NCI-H2029 treated with DMSO at 0.1 percent for 48 hours (cell line): ENCODE results near the gene SLC25A19.
"Not testable (repeated sequence)": the region's sequence is repeated elsewhere in the genome, so short reads cannot be mapped to it uniquely, and the experiment has no call there.

ENCODE experiments used
- DNase-seq: peaks from one replicate; lab custom pipeline; 2025; lab: John Stamatoyannopoulos, UW

SLC25A19 gene

GRCh38 chr17:75301502-75302206 is 12.4 kb upstream of the SLC25A19 start:
- no peak for DNase-seq

- DNase-seq, result no peak
These were observed 11.8 kb upstream of the SLC25A19 start for GRCh38 chr17:75301049-75301448.

- no peak for DNase-seq
These were observed 11.0 kb upstream of the SLC25A19 start for GRCh38 chr17:75300280-75300679.

GRCh38 chr17:75295201-75296158 is 6.2 kb upstream of the SLC25A19 start:
- no peak for DNase-seq

GRCh38 chr17:75292810-75293448 is 3.7 kb upstream of the SLC25A19 start:
- not testable (repeated sequence) for DNase-seq

GRCh38 chr17:75289832-75290337 is 652 bp upstream of the SLC25A19 start:
- DNase-seq, result no peak

GRCh38 chr17:75288770-75289114 is 491 bp downstream of the SLC25A19 start:
- no peak for DNase-seq

GRCh38 chr17:75288359-75288758 is 874 bp downstream of the SLC25A19 start:
- no peak for DNase-seq

- DNase-seq, result no peak
These were observed 2.0 kb downstream of the SLC25A19 start for GRCh38 chr17:75287221-75287620.

- no peak for DNase-seq
These were observed 4.1 kb downstream of the SLC25A19 start for GRCh38 chr17:75285123-75285522.

GRCh38 chr17:75280189-75280588 is 9.0 kb downstream of the SLC25A19 start:
- not testable (repeated sequence) for DNase-seq

- no peak for DNase-seq
These were observed 11.6 kb downstream of the SLC25A19 start for GRCh38 chr17:75277664-75278071.

GRCh38 chr17:75273977-75274708 is 15.1 kb downstream of the SLC25A19 start:
- DNase-seq, result no peak

- no peak for DNase-seq
These were observed 16.4 kb downstream of the SLC25A19 start for GRCh38 chr17:75272848-75273184.

GRCh38 chr17:75271955-75272847 is 17.0 kb downstream of the SLC25A19 start:
- no peak for DNase-seq

- no peak for DNase-seq
These were observed 17.8 kb downstream of the SLC25A19 start for GRCh38 chr17:75271233-75271954.

- DNase-seq, result no peak
These were observed 18.3 kb downstream of the SLC25A19 start, which contains the start of gene MIF4GD for GRCh38 chr17:75270966-75271232. TSS of gene MIF4GD (minus strand) at chr17:75271231. CDS start at chr17:75270195, 1,036 bp downstream.

GRCh38 chr17:75270218-75270965 is 18.8 kb downstream of the SLC25A19 start:
- no peak for DNase-seq

GRCh38 chr17:75269844-75270217 is 19.4 kb downstream of the SLC25A19 start:
- no peak for DNase-seq
